Neural progenitor cell (in vitro differentiated cells): ENCODE measurements around the gene ITGAD.

Source experiments
- EZH2 ChIP-seq: fragments of 200-600 bp; sonication (generic); IDR thresholded peaks from 2 replicates; pipeline ENCODE4 v1.6.1; 2017; ENCODE audit warnings: antibody characterized with exemption, mild to moderate bottlenecking, moderate library complexity
- EZH2phosphoT487 ChIP-seq: fragments of 200-600 bp; sonication (generic); IDR thresholded peaks from 2 replicates; pipeline ENCODE4 v1.6.1; 2017; ENCODE audit warnings: antibody characterized with exemption
- TF ChIP-seq, protein P1 (sequence below): fragments of 200-600 bp; sonication (generic); IDR thresholded peaks from 2 replicates; pipeline ENCODE4 v1.5.1; 2017; ENCODE audit warnings: antibody characterized with exemption, mild to moderate bottlenecking

DNA sequence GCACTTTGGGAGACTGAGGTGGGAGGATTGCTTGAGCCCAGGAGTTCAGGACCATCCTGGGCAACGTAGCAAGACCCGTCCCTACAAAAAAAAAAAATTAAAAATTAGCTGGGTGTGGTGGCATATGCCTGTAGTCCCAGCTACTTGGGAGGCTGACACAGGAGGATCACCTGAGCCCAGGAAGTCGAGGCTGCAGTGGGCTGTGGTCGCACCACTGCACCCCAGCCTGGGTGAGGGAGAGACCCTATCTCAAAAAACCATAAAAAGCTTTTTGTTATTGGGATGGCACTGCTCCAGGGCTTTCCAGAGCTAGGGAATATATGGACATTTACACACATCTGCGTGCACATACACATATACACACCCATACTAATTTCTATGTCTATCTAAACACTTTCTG is 58.1 kb downstream of the ITGAD start:
- TF ChIP-seq, protein P1, sequence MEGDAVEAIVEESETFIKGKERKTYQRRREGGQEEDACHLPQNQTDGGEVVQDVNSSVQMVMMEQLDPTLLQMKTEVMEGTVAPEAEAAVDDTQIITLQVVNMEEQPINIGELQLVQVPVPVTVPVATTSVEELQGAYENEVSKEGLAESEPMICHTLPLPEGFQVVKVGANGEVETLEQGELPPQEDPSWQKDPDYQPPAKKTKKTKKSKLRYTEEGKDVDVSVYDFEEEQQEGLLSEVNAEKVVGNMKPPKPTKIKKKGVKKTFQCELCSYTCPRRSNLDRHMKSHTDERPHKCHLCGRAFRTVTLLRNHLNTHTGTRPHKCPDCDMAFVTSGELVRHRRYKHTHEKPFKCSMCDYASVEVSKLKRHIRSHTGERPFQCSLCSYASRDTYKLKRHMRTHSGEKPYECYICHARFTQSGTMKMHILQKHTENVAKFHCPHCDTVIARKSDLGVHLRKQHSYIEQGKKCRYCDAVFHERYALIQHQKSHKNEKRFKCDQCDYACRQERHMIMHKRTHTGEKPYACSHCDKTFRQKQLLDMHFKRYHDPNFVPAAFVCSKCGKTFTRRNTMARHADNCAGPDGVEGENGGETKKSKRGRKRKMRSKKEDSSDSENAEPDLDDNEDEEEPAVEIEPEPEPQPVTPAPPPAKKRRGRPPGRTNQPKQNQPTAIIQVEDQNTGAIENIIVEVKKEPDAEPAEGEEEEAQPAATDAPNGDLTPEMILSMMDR, result no peak
- TF ChIP-seq EZH2phosphoT487 (no peak), EZH2 (no peak)
